ENCODE results near the gene ZNF514. TPM values are rescaled to one million over a fixed set of nuclear protein-coding genes. Genes with fewer than 3 reads are reported as not detected.

ZNF514 gene
- total RNA-seq, 1 experiment from 2014 or later: 12.9 TPM

- Histone ChIP-seq H3K4me2 (ENCODE audit: insufficient read depth, insufficient read length, low read length) (no peak overlapping the region), H3K27ac (ENCODE audit: insufficient read length, low read depth, low read length) (no peak overlapping the region), H2BK15ac (ENCODE audit: low read depth, low read length) (no peak overlapping the region), H3K79me2 (ENCODE audit: insufficient read depth, low read length) (no peaks in the 10 kb centered on the region), H3K9me3 (ENCODE audit: control insufficient read depth, low read depth, low read length) (no peaks in the 10 kb centered on the region), H4K91ac (ENCODE audit: insufficient read length, low read depth, low read length) (no peak overlapping the region), H2BK20ac (ENCODE audit: low read depth, low read length, poor library complexity, severe bottlenecking) (no peak overlapping the region), H2BK12ac (ENCODE audit: insufficient read length, low read depth, low read length) (no peak overlapping the region), H3K18ac (ENCODE audit: insufficient read length, low read depth, low read length) (no peak overlapping the region), H3K4me1 (ENCODE audit: insufficient read depth, low read length) (no peaks in the 10 kb centered on the region), H4K20me1 (ENCODE audit: control insufficient read depth, insufficient read depth, insufficient read length) (no peaks in the 10 kb centered on the region), H3K14ac (ENCODE audit: insufficient read depth, low read length) (no peak overlapping the region), H2AFZ (ENCODE audit: low read length) (no peak overlapping the region), H3K4ac (ENCODE audit: low read depth, low read length) (no peak overlapping the region), H4K8ac (replicated peaks; ENCODE audit: insufficient read length, low read depth, low read length) (no peak overlapping the region), H2BK5ac (ENCODE audit: insufficient read length, low read length) (no peak overlapping the region), H3K56ac (ENCODE audit: insufficient read length, low read depth, low read length) (no peak overlapping the region), H3K23ac (ENCODE audit: insufficient read length, low read depth, low read length) (no peak overlapping the region), H4K5ac (ENCODE audit: insufficient read length, low read depth, low read length) (no peak overlapping the region), H3K23me2 (ENCODE audit: insufficient read length, low read depth, low read length, poor library complexity, severe bottlenecking) (no peaks in the 10 kb centered on the region), H2AK5ac (ENCODE audit: insufficient read length, low read length) (no peak overlapping the region), H2BK120ac (ENCODE audit: low read depth, low read length, poor library complexity, severe bottlenecking) (no peak overlapping the region), H3K27me3 (ENCODE audit: insufficient read depth, low read length) (no peaks in the 10 kb centered on the region), H3K9ac (ENCODE audit: extremely low read depth, insufficient read length, low read length) (no peak overlapping the region), H3T11ph (ENCODE audit: low read length) (no peak overlapping the region), H3K79me1 (ENCODE audit: insufficient read depth, low read depth, low read length, poor library complexity, severe bottlenecking) (no peaks in the 10 kb centered on the region)
- Mint-ChIP-seq H3K36me3 (ENCODE audit: insufficient read depth in 1 of 3, low read depth in 3 of 3) (peaks cover 11 to 21% (median 19%) of the 10 kb centered on the region in 3 experiments; a peak in 6 of 7 replicates), H3K4me3 (no peak overlapping the region), H3K9me3 (peaks cover 0 to 22% of the 10 kb centered on the region in 2 experiments; a peak in 3 of 5 replicates), H3K4me1 (no peaks in the 10 kb centered on the region), H3K27me3 (ENCODE audit: low read depth) (peaks cover 21% of the 10 kb centered on the region), H3K27ac (no peak overlapping the region)
- no peak for TF ChIP-seq CTCF (conservative IDR thresholded peaks at IDR 0.05)
- no CpG with 5 or more reads among the region's 2 CpGs for WGBS (ENCODE audit: extremely low coverage, insufficient read length, low lambda C conversion rate)
- DNase-seq: no peak
These were observed 26.3 kb upstream of the ZNF514 start for GRCh38 chr2:95185973-95186372.
